NCI-H82 (cell line): ENCODE measurements around the gene POP5.
A peak's percentile ranks its signal among the peaks of the same experiment; 100 is the strongest.
"Not testable (repeated sequence)": the region's sequence is repeated elsewhere in the genome, so short reads cannot be mapped to it uniquely, and the experiment has no call there.

Source experiments
- DNase-seq: peaks from one replicate; lab custom pipeline; 2025; lab: John Stamatoyannopoulos, UW

The POP5 gene

GRCh38 chr12:120536064-120536791, 45.0 kb downstream of the POP5 start:
- DNase-seq, result no peak

- peak; percentile 73 for DNase-seq
Observed at GRCh38 chr12:120534703-120535655, 46.2 kb downstream of the POP5 start.

GRCh38 chr12:120534203-120534702, 46.9 kb downstream of the POP5 start, which contains the start of gene RNF10:
RNF10 (plus strand) TSS chr12:120534356; CDS start chr12:120534812, 456 bp downstream.
- DNase-seq, result peak; percentile 93

GRCh38 chr12:120532701-120533238, 48.4 kb downstream of the POP5 start:
- DNase-seq, result no peak

- DNase-seq, result not testable (repeated sequence)
Observed at GRCh38 chr12:120530418-120530761, 50.8 kb downstream of the POP5 start.

- peak; percentile 71 for DNase-seq
Observed at GRCh38 chr12:120529641-120530417, 51.4 kb downstream of the POP5 start.

- DNase-seq, result peak; percentile 96
Observed at GRCh38 chr12:120528861-120529525, 52.2 kb downstream of the POP5 start, which contains the start of gene COQ5. COQ5 (minus strand) TSS chr12:120529158; CDS start chr12:120529141, 17 bp downstream.
